Activated CD8-positive, alpha-beta memory T cell treated with anti-CD3 and anti-CD28 coated beads, Interleukin-2, amount 50 U/mL, for 4 hours (primary cell): Measurements from ENCODE around the gene ZNF276.

ENCODE experiments used
- DNase-seq: peaks from one replicate; pipeline ENCODE4 v3.0.0-alpha.2; 2020

The ZNF276 gene

GRCh38 chr16:89785523-89786155 is 64.3 kb downstream of the ZNF276 start:
- peak; percentile 32 for DNase-seq

GRCh38 chr16:89786474-89787364 is 65.4 kb downstream of the ZNF276 start:
- no peak for DNase-seq

GRCh38 chr16:89787365-89787805 is 66.0 kb downstream of the ZNF276 start:
- DNase-seq = no peak
